ENCODE results near the gene FADS3.

The FADS3 gene

DNA sequence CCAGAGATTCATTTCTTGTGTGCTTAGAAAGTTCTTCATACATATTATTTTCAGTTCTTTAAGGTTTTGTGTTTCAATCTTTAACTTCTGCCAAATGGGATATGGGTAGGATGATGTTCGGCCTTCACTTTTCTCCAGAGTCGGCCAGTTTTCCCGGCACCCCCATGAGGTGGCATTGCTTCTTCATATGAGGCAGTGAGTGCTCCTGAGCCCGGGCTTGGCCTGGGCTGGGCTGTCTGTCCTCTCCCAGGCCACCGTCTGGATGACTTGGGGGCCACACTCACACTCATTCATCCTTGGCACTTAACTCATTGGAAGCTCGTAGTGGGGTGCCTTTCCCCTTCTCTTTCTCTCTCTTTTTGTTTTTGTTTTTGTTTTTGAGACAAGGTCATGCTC lies 39.4 kb downstream of the FADS3 start:
- TF ChIP-seq, protein P1, sequence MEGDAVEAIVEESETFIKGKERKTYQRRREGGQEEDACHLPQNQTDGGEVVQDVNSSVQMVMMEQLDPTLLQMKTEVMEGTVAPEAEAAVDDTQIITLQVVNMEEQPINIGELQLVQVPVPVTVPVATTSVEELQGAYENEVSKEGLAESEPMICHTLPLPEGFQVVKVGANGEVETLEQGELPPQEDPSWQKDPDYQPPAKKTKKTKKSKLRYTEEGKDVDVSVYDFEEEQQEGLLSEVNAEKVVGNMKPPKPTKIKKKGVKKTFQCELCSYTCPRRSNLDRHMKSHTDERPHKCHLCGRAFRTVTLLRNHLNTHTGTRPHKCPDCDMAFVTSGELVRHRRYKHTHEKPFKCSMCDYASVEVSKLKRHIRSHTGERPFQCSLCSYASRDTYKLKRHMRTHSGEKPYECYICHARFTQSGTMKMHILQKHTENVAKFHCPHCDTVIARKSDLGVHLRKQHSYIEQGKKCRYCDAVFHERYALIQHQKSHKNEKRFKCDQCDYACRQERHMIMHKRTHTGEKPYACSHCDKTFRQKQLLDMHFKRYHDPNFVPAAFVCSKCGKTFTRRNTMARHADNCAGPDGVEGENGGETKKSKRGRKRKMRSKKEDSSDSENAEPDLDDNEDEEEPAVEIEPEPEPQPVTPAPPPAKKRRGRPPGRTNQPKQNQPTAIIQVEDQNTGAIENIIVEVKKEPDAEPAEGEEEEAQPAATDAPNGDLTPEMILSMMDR (conservative IDR thresholded peaks at IDR 0.05): no peak
- H3K27ac ChIP-seq: no peak overlapping the region

DNA sequence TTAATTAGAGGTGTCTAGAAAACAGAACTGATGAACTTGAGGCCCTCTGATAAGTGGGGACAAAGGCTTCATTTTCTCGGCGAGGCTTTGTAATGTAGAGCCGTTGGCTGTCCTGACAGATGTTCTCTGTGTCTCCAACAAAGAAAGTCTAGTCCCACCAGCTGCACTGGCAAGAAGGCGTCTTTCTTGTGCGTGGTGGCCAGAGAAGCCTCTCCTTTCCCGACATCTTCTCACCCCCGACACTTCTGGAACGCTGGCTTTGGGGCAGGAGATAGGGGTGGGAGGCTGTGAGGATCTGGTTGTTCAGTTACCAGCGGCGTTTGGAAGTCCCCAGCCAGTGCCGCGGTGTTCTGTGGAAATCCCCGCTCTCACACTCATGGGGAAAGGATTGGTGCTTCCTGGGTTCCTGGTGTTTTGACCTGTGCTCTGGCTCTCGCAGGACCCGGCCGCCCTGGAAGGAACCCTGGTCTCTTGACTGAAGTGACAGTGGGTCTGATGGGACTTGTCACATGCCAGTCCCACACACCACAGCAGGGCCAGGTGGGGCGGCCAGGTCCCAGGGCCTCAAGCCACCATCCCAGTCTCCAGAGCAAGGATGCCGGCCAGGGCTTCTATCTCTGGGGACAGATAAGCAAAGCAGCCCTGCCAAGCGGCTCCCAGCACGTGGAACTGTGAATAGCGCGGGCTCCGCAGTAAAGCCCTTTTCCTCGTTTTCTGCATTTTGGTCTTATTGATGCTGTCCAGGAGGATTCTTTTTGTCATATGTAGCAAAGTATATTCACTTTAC lies 40.0 kb downstream of the FADS3 start:
- TF ChIP-seq, protein P1 (conservative IDR thresholded peaks at IDR 0.05): no peak
- H3K27ac ChIP-seq: no peak overlapping the region

DNA sequence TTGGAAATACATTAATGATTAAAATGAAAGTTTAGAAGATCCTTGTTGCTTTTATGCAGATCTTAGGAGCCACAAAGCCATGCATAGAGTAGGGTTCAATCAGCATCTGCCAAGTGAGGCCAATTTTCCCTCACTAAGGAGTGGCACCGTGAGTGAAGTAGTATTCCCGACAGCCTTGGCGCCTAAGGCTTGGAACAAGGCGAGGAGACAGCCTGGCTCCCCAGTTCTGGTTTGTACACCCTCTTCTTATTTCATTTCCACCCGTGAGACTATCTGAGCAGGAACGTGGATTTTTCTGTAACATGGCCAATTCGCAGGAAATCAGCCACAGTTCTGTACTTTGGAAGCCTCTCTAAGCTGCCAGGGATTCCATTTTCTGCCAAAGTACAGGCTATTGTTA lies 40.7 kb downstream of the FADS3 start:
- H3K27ac ChIP-seq: no peak overlapping the region
- TF ChIP-seq, protein P1 (conservative IDR thresholded peaks at IDR 0.05): no peak

GRCh38 chr11:61848631-61849030 lies 42.7 kb downstream of the FADS3 start:
- H3K27ac ChIP-seq: no peak overlapping the region
- TF ChIP-seq, protein P1 (conservative IDR thresholded peaks at IDR 0.05): no peak

DNA sequence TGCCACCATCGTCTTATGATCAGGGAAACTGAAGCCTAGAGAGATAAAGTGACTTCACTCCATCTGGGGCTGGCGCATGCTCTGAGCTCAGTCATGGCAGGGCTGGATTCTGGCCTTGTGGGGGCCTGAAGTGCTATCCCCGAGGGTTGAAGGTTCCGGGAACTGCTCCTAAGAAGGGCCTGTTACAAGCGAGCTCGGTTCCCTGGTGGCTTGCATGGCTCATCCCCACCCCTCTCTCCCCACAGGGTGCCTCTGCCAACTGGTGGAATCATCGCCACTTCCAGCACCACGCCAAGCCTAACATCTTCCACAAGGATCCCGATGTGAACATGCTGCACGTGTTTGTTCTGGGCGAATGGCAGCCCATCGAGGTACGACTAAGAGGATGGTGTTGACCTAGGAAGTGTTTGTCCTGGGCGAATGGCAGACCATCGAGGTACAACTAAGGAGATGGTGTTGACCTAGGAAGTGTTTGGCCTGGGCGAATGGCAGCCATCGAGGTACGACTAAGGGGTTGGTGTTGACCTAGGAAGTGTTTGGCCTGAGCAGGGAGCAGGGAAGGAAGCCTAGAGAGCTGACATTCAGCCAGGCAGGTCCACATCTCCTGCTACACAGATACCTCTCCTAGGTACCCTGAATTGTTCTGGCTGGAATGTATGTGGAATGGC lies 43.3 kb downstream of the FADS3 start:
- TF ChIP-seq, protein P1 (conservative IDR thresholded peaks at IDR 0.05): no peak
- H3K27ac ChIP-seq: no peak overlapping the region

GRCh38 chr11:61846362-61847020 lies 44.9 kb downstream of the FADS3 start:
- no peak overlapping the region for H3K27ac ChIP-seq
- TF ChIP-seq, protein P1 (conservative IDR thresholded peaks at IDR 0.05): no peak

DNA sequence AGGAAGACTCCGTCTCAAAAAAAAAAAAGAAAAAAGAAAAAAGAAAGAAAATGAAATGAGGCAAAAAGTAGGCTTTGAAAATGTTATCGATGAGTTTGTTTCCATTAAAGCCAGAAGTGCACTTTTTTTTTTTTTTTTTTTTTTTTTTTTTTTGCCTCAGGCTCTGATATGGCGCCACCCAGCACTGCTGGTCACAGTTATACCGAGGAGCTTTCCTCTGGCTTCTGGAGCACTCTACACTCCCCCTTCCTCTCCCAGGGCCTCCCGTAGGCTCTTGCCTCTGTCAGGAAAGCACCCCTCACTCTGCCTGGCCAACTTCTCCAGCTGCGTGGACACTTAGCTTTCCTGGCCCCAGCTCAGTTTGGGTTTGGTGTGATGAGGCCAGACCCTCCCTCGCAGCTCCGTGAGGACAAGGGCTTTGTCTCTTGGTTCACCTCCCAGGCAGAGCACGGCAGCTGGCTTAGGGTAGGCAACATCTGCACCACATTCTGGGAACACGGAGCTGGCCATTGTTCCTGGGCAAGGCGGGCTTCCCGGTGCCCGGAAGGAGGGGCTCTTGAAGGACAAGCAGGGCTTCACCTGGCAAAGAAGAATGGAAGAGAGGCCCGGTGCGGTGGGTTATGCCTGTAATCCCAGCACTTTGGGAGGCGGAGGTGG lies 46.3 kb downstream of the FADS3 start:
- H3K27ac ChIP-seq: no peak overlapping the region
- TF ChIP-seq, protein P1 (conservative IDR thresholded peaks at IDR 0.05): no peak
